Measurements from ENCODE around the gene AURKB. TPM values are rescaled to one million over a fixed set of nuclear protein-coding genes. Genes with fewer than 3 reads are reported as not detected.

Gene AURKB
- total RNA-seq, 4 donors from 2014 or later: 11.2 to 43.7 (median 20.3) TPM

- peaks cover 3 to 33% (median 4%) of the 10 kb centered on the region in 3 donors for H3K4me1 ChIP-seq
- H3K4me3 ChIP-seq: no peak overlapping the region
- WGBS, 2 donors: 100% methylated on average over 8 of the region's 8 CpGs
- intact Hi-C loops (cut with DNase I): no loop called here
- no peaks in the 10 kb centered on the region for H3K9me3 ChIP-seq
- DNase-seq: no peak
- H3K27ac ChIP-seq: no peak overlapping the region
- H3K27me3 ChIP-seq: no peaks in the 10 kb centered on the region
- no peak for TF ChIP-seq POLR2A (IDR thresholded peaks at IDR 0.05)
- no peak for TF ChIP-seq CTCF (IDR thresholded peaks at IDR 0.05)
- peaks cover 0 to 50% (median 5%) of the 10 kb centered on the region in 3 donors for H3K36me3 ChIP-seq
These were observed 34.4 kb upstream of the AURKB start for GRCh38 chr17:8244768-8245167.

- Histone ChIP-seq H3K4me3 (no peak overlapping the region), H3K4me1 (peaks cover 0 to 27% (median 3%) of the 10 kb centered on the region in 3 donors), H3K27ac (no peak overlapping the region), H3K9me3 (no peaks in the 10 kb centered on the region), H3K36me3 (peaks cover 0 to 59% (median 10%) of the 10 kb centered on the region in 3 donors), H3K27me3 (no peaks in the 10 kb centered on the region)
- 75 to 80% methylated on average over 5 of the region's 5 CpGs for WGBS, 2 donors
- DNase-seq: no peak
- intact Hi-C loops (cut with DNase I): no loop called here
- no peak for TF ChIP-seq CTCF (IDR thresholded peaks at IDR 0.05)
- TF ChIP-seq POLR2A (IDR thresholded peaks at IDR 0.05): no peak
These were observed 33.5 kb upstream of the AURKB start for GRCh38 chr17:8243827-8244226.

- intact Hi-C loops (cut with DNase I): loop anchor here (10.0 kb wide), 1 partner anchor 47 kb away; the partner anchor contains the start of gene RANGRF
- WGBS, 2 donors: 71 to 85% methylated on average over 2 to 4 of the region's 4 CpGs
- Histone ChIP-seq H3K36me3 (peaks cover 12 to 100% (median 44%) of the 10 kb centered on the region in 3 donors), H3K4me1 (no peaks in the 10 kb centered on the region), H3K9me3 (no peaks in the 10 kb centered on the region), H3K4me3 (no peak overlapping the region), H3K27me3 (no peaks in the 10 kb centered on the region), H3K27ac (no peak overlapping the region)
- no peak for DNase-seq
- no peak for TF ChIP-seq POLR2A (IDR thresholded peaks at IDR 0.05)
- no peak for TF ChIP-seq CTCF (IDR thresholded peaks at IDR 0.05)
These were observed 27.5 kb upstream of the AURKB start for GRCh38 chr17:8237886-8238285.

- WGBS, 2 donors: 75 to 76% methylated on average over 7 of the region's 7 CpGs
- TF ChIP-seq POLR2A (IDR thresholded peaks at IDR 0.05) (no peak), CTCF (IDR thresholded peaks at IDR 0.05) (no peak)
- Histone ChIP-seq H3K4me1 (no peaks in the 10 kb centered on the region), H3K27ac (no peak overlapping the region), H3K27me3 (no peaks in the 10 kb centered on the region), H3K9me3 (no peaks in the 10 kb centered on the region), H3K36me3 (peaks cover 17 to 100% (median 51%) of the 10 kb centered on the region in 3 donors), H3K4me3 (no peak overlapping the region)
- intact Hi-C loops (cut with DNase I): loop anchor here (10.0 kb wide), 1 partner anchor 48 kb away; the partner anchor contains the start of gene RANGRF
- no peak for DNase-seq
These were observed 26.8 kb upstream of the AURKB start for GRCh38 chr17:8237175-8237574.

- Histone ChIP-seq H3K4me1 (no peaks in the 10 kb centered on the region), H3K36me3 (peaks cover 22 to 100% (median 58%) of the 10 kb centered on the region in 3 donors), H3K27ac (no peak overlapping the region), H3K4me3 (no peak overlapping the region), H3K9me3 (no peaks in the 10 kb centered on the region), H3K27me3 (no peaks in the 10 kb centered on the region)
- WGBS, 2 donors: 93 to 97% methylated on average over 5 to 7 of the region's 7 CpGs
- no peak for TF ChIP-seq CTCF (IDR thresholded peaks at IDR 0.05)
- no peak for TF ChIP-seq POLR2A (IDR thresholded peaks at IDR 0.05)
- intact Hi-C loops (cut with DNase I): loop anchor here (10.0 kb wide), 1 partner anchor 49 kb away; the partner anchor contains the start of gene RANGRF
- DNase-seq: no peak
These were observed 25.3 kb upstream of the AURKB start for GRCh38 chr17:8235676-8236075.
